ENCODE measurements around the gene EMC10. TPM values are rescaled to one million over a fixed set of nuclear protein-coding genes. Genes with fewer than 3 reads are reported as not detected.

EMC10 gene
- total and polyA plus RNA-seq, 10 of the 15 experiments (the other 5 are each of a cell fraction or from before 2014, with no cell fraction given), result 2.5 to 77.3 (median 20.3) TPM

- DNase-seq (ENCODE audit: low read depth, low spot score), result no peak
- peaks cover 0 to 4% of the 10 kb centered on the region in 2 experiments; a peak in 1 of 4 replicates for H3K27me3 ChIP-seq (replicated peaks in 1 of 2; ENCODE audit: control insufficient read depth in 2 of 2, insufficient read depth in 2 of 2, low read length in 1 of 2)
- TF ChIP-seq TCF3 (IDR thresholded peaks at IDR 0.05; ENCODE audit: borderline replicate concordance, insufficient read depth, low read depth, low read length) (no peak), ZNF622 (IDR thresholded peaks at IDR 0.05) (no peak), RUNX3 (IDR thresholded peaks at IDR 0.05; ENCODE audit: low read length) (peak; percentile 48), IKZF2 (IDR thresholded peaks at IDR 0.05) (peak; percentile 63 to 71; a peak in 3 of 4 replicates), SPI1 (IDR thresholded peaks at IDR 0.05; ENCODE audit: borderline replicate concordance, insufficient read depth, low read depth, low read length) (no peak), TCF12 (IDR thresholded peaks at IDR 0.05; ENCODE audit: low read depth, low read length) (peak; percentile 53; the same call in 1 of the 2 replicates), CHD1 (IDR thresholded peaks at IDR 0.05; ENCODE audit: low read depth, low read length) (no peak), CBX5 (IDR thresholded peaks at IDR 0.05; ENCODE audit: low read depth) (no peak), IRF5 (IDR thresholded peaks at IDR 0.05; ENCODE audit: borderline replicate concordance) (no peak), ATF3 (IDR thresholded peaks at IDR 0.05; ENCODE audit: borderline replicate concordance, extremely low read depth, low read depth, low read length) (no peak), BCL3 (IDR thresholded peaks at IDR 0.05; ENCODE audit: borderline replicate concordance, insufficient read depth, low read depth, low read length, poor library complexity, severe bottlenecking) (no peak), BCL11A (IDR thresholded peaks at IDR 0.05; ENCODE audit: low read depth, low read length) (peak; percentile 54; the same call in 1 of the 2 replicates), EED (IDR thresholded peaks at IDR 0.05; ENCODE audit: low read depth) (peak; percentile 58; the same call in 1 of the 2 replicates), BCLAF1 (IDR thresholded peaks at IDR 0.05) (no peak), JUND (IDR thresholded peaks at IDR 0.05; ENCODE audit: low read depth, low read length) (no peak)
These were observed 43.9 kb upstream of the EMC10 start, which contains the start of gene MYBPC2 for GRCh38 chr19:50432221-50433028. MYBPC2 (plus strand) TSS chr19:50432892; CDS start chr19:50432954, 62 bp downstream.

More at GRCh38 chr19:50432221-50433028, 43.9 kb upstream of the EMC10 start, which contains the start of gene MYBPC2:
- no peak for FAIRE-seq
- ATAC-seq, result peak; percentile 24
- H3K9ac ChIP-seq (ENCODE audit: control insufficient read depth, insufficient read depth, low read length), result peak within 1 kb of the TSS; percentile 77
- ChIA-PET CTCF (interaction anchor here (0.9 to 1.5 kb wide), 2 partner anchors 28 to 67 kb away, joined by 3 to 5 read pairs; partner anchors contain the start of gene NAPSA), SMC1A (ENCODE audit: uncharacterized antibody, unreplicated experiment) (interaction anchor here (0.6 to 1.1 kb wide), 3 partner anchors 28 to 966 kb away, joined by 3 to 4 read pairs (median 3); no protein-coding TSS in a partner anchor), POLR2A (interaction anchor here (0.9 to 1.5 kb wide), 4 partner anchors 12 to 75 kb away, joined by 3 to 4 read pairs (median 3); partner anchors contain the start of gene SPIB), RAD21 (ENCODE audit: unreplicated experiment) (interaction anchor here (0.6 to 1.5 kb wide), 4 partner anchors 28 to 75 kb away, joined by 3 read pairs; no protein-coding TSS in a partner anchor)
- no TSS peak for BruUV-seq (replicated peaks)
- no peaks in the 10 kb centered on the region for H3K36me3 ChIP-seq (ENCODE audit: control insufficient read depth in 2 of 2, insufficient read depth in 2 of 2, low read length in 1 of 2)
- H3K9me3 ChIP-seq (replicated peaks; ENCODE audit: control insufficient read depth, insufficient read depth, low read length), result no peaks in the 10 kb centered on the region
- peak within 1 kb of the TSS; percentile 71 for H3K4me3 ChIP-seq
- intact Hi-C loops (cut with micrococcal nuclease; ENCODE audit: unreplicated experiment) (loop anchor here (2.0 to 5.0 kb wide), 2 partner anchors 14 to 85 kb away; partner anchors contain the start of gene SPIB), in situ Hi-C loops (cut with MboI) (no loop called here)
- H3K4me1 ChIP-seq (ENCODE audit: control insufficient read depth, insufficient read depth, low read length), result peaks cover 56% of the 10 kb centered on the region
- peak within 1 kb of the TSS; percentile 82 for H3K27ac ChIP-seq (ENCODE audit: control insufficient read depth, insufficient read depth)
- 9% methylated on average over 18 of the region's 40 CpGs for WGBS (ENCODE audit: insufficient coverage, insufficient replicate concordance, low lambda C conversion rate, missing lambda C conversion rate)
- H3K79me2 ChIP-seq (ENCODE audit: control insufficient read depth, insufficient read depth, low read length), result no peaks in the 10 kb centered on the region
- H3K4me2 ChIP-seq (ENCODE audit: control insufficient read depth, insufficient read depth), result peak within 1 kb of the TSS; percentile 100
- no peaks in the 10 kb centered on the region for H4K20me1 ChIP-seq (ENCODE audit: control insufficient read depth, insufficient read depth)
- peak within 1 kb of the TSS; percentile 81 for H2AFZ ChIP-seq (ENCODE audit: control insufficient read depth, low read depth, low read length)
